CD14-positive monocyte (primary cell): ENCODE results near the gene PAPSS2. TPM values are rescaled to one million over a fixed set of nuclear protein-coding genes. Genes with fewer than 3 reads are reported as not detected.

Experiments used
- DNase-seq, 3 donors: peaks; one replicate each; pipeline ENCODE4 v3.0.0-alpha.2; 2011 to 2022
- H2AFZ ChIP-seq: 2 replicates; pipeline ENCODE4 v1.6.0; 2012; ENCODE audit warnings: mild to moderate bottlenecking, low read depth, low read length, inconsistent platforms; ENCODE audit not compliant: insufficient read depth, poor library complexity, severe bottlenecking
- H3K27ac ChIP-seq, 2 donors: 1 replicate in 1 of 2; 2 replicates in 1 of 2; pipeline ENCODE4 v1.5.1; 2012 to 2013; ENCODE audit warnings: low read length in 2 of 2, control low read depth in 1 of 2, inconsistent platforms in 1 of 2, low read depth in 1 of 2, mild to moderate bottlenecking in 1 of 2
- H3K27me3 ChIP-seq, 2 donors: one replicate each; pipeline versions ENCODE4 v1.6.0 to v1.6.1; 2011 to 2013; ENCODE audit warnings: low read length in 2 of 2; ENCODE audit not compliant: control insufficient read depth in 2 of 2, insufficient read depth in 2 of 2
- H3K36me3 ChIP-seq, 2 donors: replicated peaks in 1 of 2; 1 replicate in 1 of 2; 2 replicates in 1 of 2; pipeline versions ENCODE4 v1.5.1 to v1.6.1; 2012 to 2013; ENCODE audit warnings: low read length in 2 of 2, control low read depth in 1 of 2, inconsistent platforms in 1 of 2, mild to moderate bottlenecking in 1 of 2; ENCODE audit not compliant: insufficient read depth in 2 of 2, control insufficient read depth in 1 of 2
- H3K4me1 ChIP-seq, 2 donors: 1 replicate in 1 of 2; 2 replicates in 1 of 2; pipeline versions ENCODE4 v1.5.1 to v1.6.1; 2012 to 2013; ENCODE audit warnings: low read length in 2 of 2, control low read depth in 1 of 2, inconsistent platforms in 1 of 2, mild to moderate bottlenecking in 1 of 2, moderate library complexity in 1 of 2; ENCODE audit not compliant: insufficient read depth in 2 of 2, control insufficient read depth in 1 of 2
- H3K4me2 ChIP-seq: replicated peaks from 2 replicates; pipeline ENCODE3; 2012; ENCODE audit warnings: low read length, moderate library complexity, mild to moderate bottlenecking; ENCODE audit not compliant: poor library complexity, severe bottlenecking; ENCODE audit errors: extremely low read depth
- H3K4me3 ChIP-seq, 3 experiments: fragments of 200-600 bp in 1 of 3; sonication (generic) in 1 of 3; replicated peaks in 1 of 3; 1 replicate in 2 of 3; 2 replicates in 1 of 3; pipeline ENCODE4 v1.5.1; 2011 to 2013; ENCODE audit warnings: low read length in 3 of 3, mild to moderate bottlenecking in 3 of 3, control low read depth in 2 of 3, low read depth in 2 of 3, inconsistent platforms in 1 of 3, moderate library complexity in 1 of 3
- H3K79me2 ChIP-seq: 2 replicates; pipeline ENCODE4 v1.6.0; 2012; ENCODE audit warnings: mild to moderate bottlenecking, control low read depth, inconsistent platforms, low read length, moderate library complexity; ENCODE audit not compliant: insufficient read depth
- H3K9ac ChIP-seq: 2 replicates; pipeline ENCODE4 v1.6.0; 2017; ENCODE audit warnings: low read length, mild to moderate bottlenecking; ENCODE audit not compliant: insufficient read depth, poor library complexity, severe bottlenecking
- H3K9me3 ChIP-seq, 2 donors: replicated peaks in 1 of 2; 1 replicate in 1 of 2; 2 replicates in 1 of 2; pipeline versions ENCODE4 v1.5.1 to v1.6.1; 2012 to 2013; ENCODE audit warnings: low read length in 2 of 2, control low read depth in 1 of 2; ENCODE audit not compliant: control insufficient read depth in 1 of 2, insufficient read depth in 1 of 2
- H4K20me1 ChIP-seq: 2 replicates; pipeline ENCODE4 v1.6.0; 2012; ENCODE audit warnings: mild to moderate bottlenecking, low read length, control low read depth, moderate library complexity; ENCODE audit not compliant: insufficient read depth
- H3K27ac Mint-ChIP-seq, 7 donors: one replicate each; pipeline ENCODE4 v1.8.0; 2020; ENCODE audit warnings: mild to moderate bottlenecking in 7 of 7, mixed read lengths in 7 of 7, moderate library complexity in 6 of 7, inconsistent platforms in 2 of 7
- H3K27me3 Mint-ChIP-seq, 3 donors: one replicate each; pipeline ENCODE4 v1.8.0; 2021 to 2022; ENCODE audit warnings: low read depth in 3 of 3, mild to moderate bottlenecking in 3 of 3, mixed read lengths in 3 of 3, moderate library complexity in 3 of 3, inconsistent platforms in 1 of 3
- H3K36me3 Mint-ChIP-seq, 2 donors: one replicate each; pipeline ENCODE4 v1.8.0; 2020; ENCODE audit warnings: mixed read lengths in 2 of 2, inconsistent platforms in 1 of 2, mild to moderate bottlenecking in 1 of 2
- H3K4me1 Mint-ChIP-seq: one replicate; pipeline ENCODE4 v1.8.0; 2020; ENCODE audit warnings: mild to moderate bottlenecking, mixed read lengths
- H3K4me3 Mint-ChIP-seq, 2 donors: one replicate each; pipeline ENCODE4 v1.8.0; 2020; ENCODE audit warnings: mild to moderate bottlenecking in 2 of 2, mixed read lengths in 2 of 2, moderate library complexity in 1 of 2
- H3K9me3 Mint-ChIP-seq, 7 donors: one replicate each; pipeline ENCODE4 v1.8.0; 2020 to 2022; ENCODE audit warnings: mixed read lengths in 7 of 7, mild to moderate bottlenecking in 6 of 7, moderate library complexity in 6 of 7, inconsistent platforms in 2 of 7
- WGBS: methylation state at CpG from one replicate; pipeline ENCODE4 v1.1.5; 2013; ENCODE audit warnings: missing lambda C conversion rate; ENCODE audit not compliant: insufficient coverage; 5-methylcytosine and 5-hydroxymethylcytosine counted together
- intact Hi-C, 2 donors: fragments of 100-400 bp; cut with micrococcal nuclease; formaldehyde crosslinking; loops; one replicate each; pipeline versions ENCODE4 v1.15.0 to v1.15.1; 2023
- polyA plus RNA-seq, 3 donors: library from polyadenylated mRNA; depleted of rRNA in 1 of 3; unstranded in 2 of 3; stranded (reverse) in 1 of 3; fragments of 300-500 nt in 2 of 3; fragments of >200 nt in 1 of 3; fragmentation: Illumina TruSeq in 2 of 3; gene quantifications; 1 replicate in 2 of 3; 2 replicates in 1 of 3; pipeline ENCODE4 v1.2.3, GENCODE V29; 2012 to 2021
- TF ChIP-seq, protein P1 (sequence below): fragments of 200-600 bp; IDR thresholded peaks from one replicate; pipeline ENCODE4 v1.8.0; 2022; ENCODE audit warnings: antibody characterized with exemption, mild to moderate bottlenecking

Gene PAPSS2
- polyA plus RNA-seq, 3 donors = 3.5 to 6.5 (median 6.2) TPM

DNA sequence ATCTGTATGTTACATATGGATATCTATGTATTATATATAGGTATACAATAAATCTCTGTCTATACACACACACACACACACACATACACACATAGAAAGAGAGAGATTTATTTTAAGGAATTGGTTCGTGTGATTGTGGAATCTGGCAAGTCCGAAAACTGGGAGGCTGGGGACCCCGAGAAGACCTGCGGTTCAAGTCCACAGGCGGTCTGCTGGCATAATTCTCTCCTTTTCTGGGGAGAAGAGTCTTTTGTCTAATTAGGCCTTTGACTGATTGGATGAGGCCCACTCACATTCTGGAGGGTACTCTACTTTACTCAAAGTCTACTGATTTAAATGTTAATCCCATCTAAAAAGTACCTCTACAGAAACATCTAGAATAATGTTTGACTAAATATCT, 65.1 kb downstream of the PAPSS2 start:
- Mint-ChIP-seq H3K9me3 (no peaks in the 10 kb centered on the region), H3K36me3 (no peaks in the 10 kb centered on the region), H3K27me3 (peaks cover 0 to 6% (median 0%) of the 10 kb centered on the region in 3 donors), H3K4me3 (no peak overlapping the region), H3K4me1 (peaks cover 12% of the 10 kb centered on the region), H3K27ac (no peak overlapping the region)
- Histone ChIP-seq H3K4me1 (no peaks in the 10 kb centered on the region), H3K27me3 (no peaks in the 10 kb centered on the region), H3K36me3 (no peaks in the 10 kb centered on the region), H3K27ac (no peak overlapping the region), H3K9ac (no peak overlapping the region), H3K4me3 (no peak overlapping the region), H2AFZ (no peak overlapping the region), H3K9me3 (no peaks in the 10 kb centered on the region), H3K4me2 (no peak overlapping the region), H3K79me2 (no peaks in the 10 kb centered on the region), H4K20me1 (no peaks in the 10 kb centered on the region)
- DNase-seq = no peak
- TF ChIP-seq, protein P1, sequence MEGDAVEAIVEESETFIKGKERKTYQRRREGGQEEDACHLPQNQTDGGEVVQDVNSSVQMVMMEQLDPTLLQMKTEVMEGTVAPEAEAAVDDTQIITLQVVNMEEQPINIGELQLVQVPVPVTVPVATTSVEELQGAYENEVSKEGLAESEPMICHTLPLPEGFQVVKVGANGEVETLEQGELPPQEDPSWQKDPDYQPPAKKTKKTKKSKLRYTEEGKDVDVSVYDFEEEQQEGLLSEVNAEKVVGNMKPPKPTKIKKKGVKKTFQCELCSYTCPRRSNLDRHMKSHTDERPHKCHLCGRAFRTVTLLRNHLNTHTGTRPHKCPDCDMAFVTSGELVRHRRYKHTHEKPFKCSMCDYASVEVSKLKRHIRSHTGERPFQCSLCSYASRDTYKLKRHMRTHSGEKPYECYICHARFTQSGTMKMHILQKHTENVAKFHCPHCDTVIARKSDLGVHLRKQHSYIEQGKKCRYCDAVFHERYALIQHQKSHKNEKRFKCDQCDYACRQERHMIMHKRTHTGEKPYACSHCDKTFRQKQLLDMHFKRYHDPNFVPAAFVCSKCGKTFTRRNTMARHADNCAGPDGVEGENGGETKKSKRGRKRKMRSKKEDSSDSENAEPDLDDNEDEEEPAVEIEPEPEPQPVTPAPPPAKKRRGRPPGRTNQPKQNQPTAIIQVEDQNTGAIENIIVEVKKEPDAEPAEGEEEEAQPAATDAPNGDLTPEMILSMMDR = no peak
- WGBS = no CpG with 5 or more reads among the region's 5 CpGs
- intact Hi-C loops = no loop called here

DNA sequence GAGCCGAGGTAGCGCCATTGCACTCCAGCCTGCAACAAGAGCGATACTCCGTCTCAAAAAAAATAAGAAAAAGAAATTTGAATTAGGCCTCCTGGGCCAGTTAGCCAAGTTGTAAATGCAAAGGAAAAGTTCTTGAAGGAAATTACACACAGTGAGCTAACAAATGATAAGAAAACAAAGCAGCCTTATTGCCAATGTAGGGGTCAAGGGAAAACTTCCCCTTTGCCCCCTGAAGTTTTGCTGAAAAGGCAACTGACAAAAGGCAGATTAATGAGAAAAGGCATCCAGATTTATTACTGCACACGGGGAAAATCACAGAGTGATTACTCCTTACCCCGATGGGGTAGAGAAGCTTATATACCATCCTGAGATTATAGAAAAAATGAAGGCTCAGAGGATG, 70.3 kb downstream of the PAPSS2 start:
- Mint-ChIP-seq H3K27me3 (peaks cover 0 to 4% (median 0%) of the 10 kb centered on the region in 3 donors), H3K27ac (no peak overlapping the region), H3K36me3 (peaks cover 0 to 3% of the 10 kb centered on the region in 2 donors), H3K9me3 (no peaks in the 10 kb centered on the region), H3K4me1 (peaks cover 12% of the 10 kb centered on the region), H3K4me3 (no peak overlapping the region)
- TF ChIP-seq, protein P1 = no peak
- no peak overlapping the region for H3K9ac ChIP-seq
- H3K27me3 ChIP-seq = no peaks in the 10 kb centered on the region
- no peak for DNase-seq
- H3K9me3 ChIP-seq = no peaks in the 10 kb centered on the region
- no peak overlapping the region for H3K27ac ChIP-seq
- WGBS = 83% methylated on average over 4 of the region's 6 CpGs
- H2AFZ ChIP-seq = no peak overlapping the region
- no peaks in the 10 kb centered on the region for H3K79me2 ChIP-seq
- H4K20me1 ChIP-seq = no peaks in the 10 kb centered on the region
- intact Hi-C loops = no loop called here
- H3K36me3 ChIP-seq = no peaks in the 10 kb centered on the region
- H3K4me1 ChIP-seq = peaks cover 10 to 11% of the 10 kb centered on the region in 2 donors
- H3K4me2 ChIP-seq = no peak overlapping the region
- H3K4me3 ChIP-seq = no peak overlapping the region
